ENCODE measurements around the gene GABRD.

DNA sequence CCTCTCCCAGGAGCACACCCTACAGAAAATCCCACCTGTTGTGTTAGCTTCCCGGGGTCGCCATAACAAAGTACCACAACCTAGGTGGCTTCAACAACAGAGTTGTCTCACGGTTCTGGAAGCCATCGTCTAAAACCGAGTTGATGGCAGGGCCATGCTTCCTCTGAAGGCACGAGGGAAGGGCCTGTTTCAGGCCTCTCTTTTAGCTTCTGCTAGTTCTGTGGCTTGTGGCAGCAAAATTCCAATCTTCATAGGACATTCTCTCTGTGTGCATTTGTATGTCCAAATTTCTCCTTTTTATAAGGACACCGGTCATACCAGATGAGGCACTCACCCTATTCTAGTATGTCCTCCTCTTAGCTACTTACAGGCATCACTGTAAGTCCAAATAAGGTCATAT is 18.7 kb upstream of the GABRD start:
- no peak for TF ChIP-seq POLR2A (IDR thresholded peaks at IDR 0.05; ENCODE audit: borderline replicate concordance, extremely low read depth, insufficient read depth, insufficient read length)
- TF ChIP-seq, protein P1, sequence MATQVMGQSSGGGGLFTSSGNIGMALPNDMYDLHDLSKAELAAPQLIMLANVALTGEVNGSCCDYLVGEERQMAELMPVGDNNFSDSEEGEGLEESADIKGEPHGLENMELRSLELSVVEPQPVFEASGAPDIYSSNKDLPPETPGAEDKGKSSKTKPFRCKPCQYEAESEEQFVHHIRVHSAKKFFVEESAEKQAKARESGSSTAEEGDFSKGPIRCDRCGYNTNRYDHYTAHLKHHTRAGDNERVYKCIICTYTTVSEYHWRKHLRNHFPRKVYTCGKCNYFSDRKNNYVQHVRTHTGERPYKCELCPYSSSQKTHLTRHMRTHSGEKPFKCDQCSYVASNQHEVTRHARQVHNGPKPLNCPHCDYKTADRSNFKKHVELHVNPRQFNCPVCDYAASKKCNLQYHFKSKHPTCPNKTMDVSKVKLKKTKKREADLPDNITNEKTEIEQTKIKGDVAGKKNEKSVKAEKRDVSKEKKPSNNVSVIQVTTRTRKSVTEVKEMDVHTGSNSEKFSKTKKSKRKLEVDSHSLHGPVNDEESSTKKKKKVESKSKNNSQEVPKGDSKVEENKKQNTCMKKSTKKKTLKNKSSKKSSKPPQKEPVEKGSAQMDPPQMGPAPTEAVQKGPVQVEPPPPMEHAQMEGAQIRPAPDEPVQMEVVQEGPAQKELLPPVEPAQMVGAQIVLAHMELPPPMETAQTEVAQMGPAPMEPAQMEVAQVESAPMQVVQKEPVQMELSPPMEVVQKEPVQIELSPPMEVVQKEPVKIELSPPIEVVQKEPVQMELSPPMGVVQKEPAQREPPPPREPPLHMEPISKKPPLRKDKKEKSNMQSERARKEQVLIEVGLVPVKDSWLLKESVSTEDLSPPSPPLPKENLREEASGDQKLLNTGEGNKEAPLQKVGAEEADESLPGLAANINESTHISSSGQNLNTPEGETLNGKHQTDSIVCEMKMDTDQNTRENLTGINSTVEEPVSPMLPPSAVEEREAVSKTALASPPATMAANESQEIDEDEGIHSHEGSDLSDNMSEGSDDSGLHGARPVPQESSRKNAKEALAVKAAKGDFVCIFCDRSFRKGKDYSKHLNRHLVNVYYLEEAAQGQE (IDR thresholded peaks at IDR 0.05; ENCODE audit: low read depth) = no peak
- TF ChIP-seq, protein P2, sequence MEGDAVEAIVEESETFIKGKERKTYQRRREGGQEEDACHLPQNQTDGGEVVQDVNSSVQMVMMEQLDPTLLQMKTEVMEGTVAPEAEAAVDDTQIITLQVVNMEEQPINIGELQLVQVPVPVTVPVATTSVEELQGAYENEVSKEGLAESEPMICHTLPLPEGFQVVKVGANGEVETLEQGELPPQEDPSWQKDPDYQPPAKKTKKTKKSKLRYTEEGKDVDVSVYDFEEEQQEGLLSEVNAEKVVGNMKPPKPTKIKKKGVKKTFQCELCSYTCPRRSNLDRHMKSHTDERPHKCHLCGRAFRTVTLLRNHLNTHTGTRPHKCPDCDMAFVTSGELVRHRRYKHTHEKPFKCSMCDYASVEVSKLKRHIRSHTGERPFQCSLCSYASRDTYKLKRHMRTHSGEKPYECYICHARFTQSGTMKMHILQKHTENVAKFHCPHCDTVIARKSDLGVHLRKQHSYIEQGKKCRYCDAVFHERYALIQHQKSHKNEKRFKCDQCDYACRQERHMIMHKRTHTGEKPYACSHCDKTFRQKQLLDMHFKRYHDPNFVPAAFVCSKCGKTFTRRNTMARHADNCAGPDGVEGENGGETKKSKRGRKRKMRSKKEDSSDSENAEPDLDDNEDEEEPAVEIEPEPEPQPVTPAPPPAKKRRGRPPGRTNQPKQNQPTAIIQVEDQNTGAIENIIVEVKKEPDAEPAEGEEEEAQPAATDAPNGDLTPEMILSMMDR (IDR thresholded peaks at IDR 0.05 in 2 of 3, conservative IDR thresholded peaks at IDR 0.05 in 1 of 3; ENCODE audit: borderline replicate concordance in 1 of 3, insufficient read depth in 1 of 3, low read depth in 2 of 3, low read length in 2 of 3) = no peak
- TF ChIP-seq ELF1 (IDR thresholded peaks at IDR 0.05; ENCODE audit: borderline replicate concordance, low read depth) = no peak
- TF ChIP-seq SIN3A (IDR thresholded peaks at IDR 0.05; ENCODE audit: low read depth) = no peak
- TF ChIP-seq POLR2AphosphoS5 (IDR thresholded peaks at IDR 0.05; ENCODE audit: low read depth, low read length) = no peak
- TF ChIP-seq JUND (IDR thresholded peaks at IDR 0.05) = no peak
- TF ChIP-seq YY1 (IDR thresholded peaks at IDR 0.05; ENCODE audit: extremely low read depth, insufficient replicate concordance, low read depth, low read length) = no peak
- no peak for TF ChIP-seq FOSL1 (IDR thresholded peaks at IDR 0.05; ENCODE audit: low read depth)
- TF ChIP-seq EZH2 (IDR thresholded peaks at IDR 0.05) = no peak
